Measurements from ENCODE around the gene USP1.

The USP1 gene

GRCh38 chr1:62405247-62405646, 31.6 kb upstream of the USP1 start:
- H4K8ac ChIP-seq (ENCODE audit: low read length) = no peak overlapping the region
- DNase-seq = no peak
- no peak overlapping the region for H2BK5ac ChIP-seq (ENCODE audit: low read depth, low read length, poor library complexity, severe bottlenecking)
- no peak overlapping the region for H3K4ac ChIP-seq (ENCODE audit: low read depth in 1 of 2, low read length in 2 of 2)
- H3K4me3 ChIP-seq (ENCODE audit: insufficient read depth in 1 of 2, low read depth in 1 of 2, low read length in 2 of 2) = no peak overlapping the region
- H2BK12ac ChIP-seq (ENCODE audit: low read length in 2 of 2) = no peak overlapping the region
- no peak overlapping the region for H3K14ac ChIP-seq (ENCODE audit: low read length in 2 of 2)
- H2BK120ac ChIP-seq (ENCODE audit: low read depth, low read length) = no peak overlapping the region
- H3K23ac ChIP-seq (ENCODE audit: low read length in 2 of 2) = no peak overlapping the region
- no peak overlapping the region for H4K91ac ChIP-seq (ENCODE audit: low read length)
- no peaks in the 10 kb centered on the region for H3K36me3 ChIP-seq (ENCODE audit: control insufficient read depth in 1 of 2, insufficient read depth in 2 of 2, low read depth in 1 of 2, low read length in 2 of 2)
- WGBS = 100% methylated on average over 1 of the region's 2 CpGs
- H3K27me3 ChIP-seq (ENCODE audit: control insufficient read depth in 1 of 2, insufficient read depth in 1 of 2, low read length in 2 of 2) = peaks cover 0 to 17% of the 10 kb centered on the region in 2 experiments
- H3K9ac ChIP-seq (ENCODE audit: low read length) = no peak overlapping the region
- H3K18ac ChIP-seq (ENCODE audit: low read depth in 1 of 2, low read length in 2 of 2) = no peak overlapping the region
- no peak overlapping the region for H2AK5ac ChIP-seq (ENCODE audit: low read length, severe bottlenecking)
- H2BK15ac ChIP-seq (ENCODE audit: low read depth, poor library complexity, severe bottlenecking) = no peak overlapping the region
- no peak overlapping the region for H3K4me2 ChIP-seq (ENCODE audit: low read length, poor library complexity, severe bottlenecking)
- H3K27ac ChIP-seq (ENCODE audit: low read length, poor library complexity, severe bottlenecking) = no peak overlapping the region
- H2AFZ ChIP-seq (ENCODE audit: low read depth, low read length) = no peak overlapping the region
- no peaks in the 10 kb centered on the region for H3K79me1 ChIP-seq (replicated peaks; ENCODE audit: low read length, poor library complexity, severe bottlenecking)
- no peaks in the 10 kb centered on the region for H3K4me1 ChIP-seq (ENCODE audit: control insufficient read depth, insufficient read depth, low read depth, low read length)
- H3K9me3 ChIP-seq (ENCODE audit: control insufficient read depth, low read length) = no peaks in the 10 kb centered on the region

GRCh38 chr1:62406576-62406975, 30.3 kb upstream of the USP1 start:
- Histone ChIP-seq H3K27ac (ENCODE audit: low read length, poor library complexity, severe bottlenecking) (no peak overlapping the region), H3K79me1 (replicated peaks; ENCODE audit: low read length, poor library complexity, severe bottlenecking) (no peaks in the 10 kb centered on the region), H2BK120ac (ENCODE audit: low read depth, low read length) (no peak overlapping the region), H3K27me3 (ENCODE audit: control insufficient read depth in 1 of 2, insufficient read depth in 1 of 2, low read length in 2 of 2) (peaks cover 0 to 17% of the 10 kb centered on the region in 2 experiments), H4K8ac (ENCODE audit: low read length) (no peak overlapping the region), H3K4me2 (ENCODE audit: low read length, poor library complexity, severe bottlenecking) (no peak overlapping the region), H3K9ac (ENCODE audit: low read length) (no peak overlapping the region), H3K18ac (ENCODE audit: low read depth in 1 of 2, low read length in 2 of 2) (no peak overlapping the region), H2BK12ac (ENCODE audit: low read length in 2 of 2) (no peak overlapping the region), H4K91ac (ENCODE audit: low read length) (no peak overlapping the region), H3K4me3 (ENCODE audit: insufficient read depth in 1 of 2, low read depth in 1 of 2, low read length in 2 of 2) (no peak overlapping the region), H3K14ac (ENCODE audit: low read length in 2 of 2) (no peak overlapping the region), H3K9me3 (ENCODE audit: control insufficient read depth, low read length) (no peaks in the 10 kb centered on the region), H3K23ac (ENCODE audit: low read length in 2 of 2) (no peak overlapping the region), H2BK5ac (ENCODE audit: low read depth, low read length, poor library complexity, severe bottlenecking) (no peak overlapping the region), H3K4me1 (ENCODE audit: control insufficient read depth, insufficient read depth, low read depth, low read length) (no peaks in the 10 kb centered on the region), H2BK15ac (ENCODE audit: low read depth, poor library complexity, severe bottlenecking) (no peak overlapping the region), H2AK5ac (ENCODE audit: low read length, severe bottlenecking) (no peak overlapping the region), H3K36me3 (ENCODE audit: control insufficient read depth in 1 of 2, insufficient read depth in 2 of 2, low read depth in 1 of 2, low read length in 2 of 2) (no peaks in the 10 kb centered on the region), H2AFZ (ENCODE audit: low read depth, low read length) (no peak overlapping the region), H3K4ac (ENCODE audit: low read depth in 1 of 2, low read length in 2 of 2) (no peak overlapping the region)
- DNase-seq = no peak
- WGBS = 71% methylated on average over 3 of the region's 3 CpGs

GRCh38 chr1:62407398-62408009, 29.3 kb upstream of the USP1 start:
- Histone ChIP-seq H3K14ac (ENCODE audit: low read length in 2 of 2) (no peak overlapping the region), H3K9me3 (ENCODE audit: control insufficient read depth, low read length) (no peaks in the 10 kb centered on the region), H3K4me1 (ENCODE audit: control insufficient read depth, insufficient read depth, low read depth, low read length) (no peaks in the 10 kb centered on the region), H3K4ac (ENCODE audit: low read depth in 1 of 2, low read length in 2 of 2) (no peak overlapping the region), H2BK5ac (ENCODE audit: low read depth, low read length, poor library complexity, severe bottlenecking) (no peak overlapping the region), H3K4me2 (ENCODE audit: low read length, poor library complexity, severe bottlenecking) (no peak overlapping the region), H2BK12ac (ENCODE audit: low read length in 2 of 2) (no peak overlapping the region), H4K91ac (ENCODE audit: low read length) (no peak overlapping the region), H2BK15ac (ENCODE audit: low read depth, poor library complexity, severe bottlenecking) (no peak overlapping the region), H2AFZ (ENCODE audit: low read depth, low read length) (no peak overlapping the region), H2BK120ac (ENCODE audit: low read depth, low read length) (no peak overlapping the region), H2AK5ac (ENCODE audit: low read length, severe bottlenecking) (no peak overlapping the region), H3K79me1 (replicated peaks; ENCODE audit: low read length, poor library complexity, severe bottlenecking) (no peaks in the 10 kb centered on the region), H3K9ac (ENCODE audit: low read length) (no peak overlapping the region), H3K27ac (ENCODE audit: low read length, poor library complexity, severe bottlenecking) (no peak overlapping the region), H4K8ac (ENCODE audit: low read length) (no peak overlapping the region), H3K4me3 (ENCODE audit: insufficient read depth in 1 of 2, low read depth in 1 of 2, low read length in 2 of 2) (no peak overlapping the region), H3K18ac (ENCODE audit: low read depth in 1 of 2, low read length in 2 of 2) (no peak overlapping the region), H3K27me3 (ENCODE audit: control insufficient read depth in 1 of 2, insufficient read depth in 1 of 2, low read length in 2 of 2) (peaks cover 0 to 25% of the 10 kb centered on the region in 2 experiments), H3K23ac (ENCODE audit: low read length in 2 of 2) (no peak overlapping the region), H3K36me3 (ENCODE audit: control insufficient read depth in 1 of 2, insufficient read depth in 2 of 2, low read depth in 1 of 2, low read length in 2 of 2) (no peaks in the 10 kb centered on the region)
- DNase-seq = peak; percentile 46
- WGBS = 84% methylated on average over 10 of the region's 12 CpGs

- H3K4ac ChIP-seq (ENCODE audit: low read depth in 1 of 2, low read length in 2 of 2) = no peak overlapping the region
- H3K4me3 ChIP-seq (ENCODE audit: insufficient read depth in 1 of 2, low read depth in 1 of 2, low read length in 2 of 2) = no peak overlapping the region
- DNase-seq = no peak
- H2AFZ ChIP-seq (ENCODE audit: low read depth, low read length) = no peak overlapping the region
- H4K8ac ChIP-seq (ENCODE audit: low read length) = no peak overlapping the region
- no peaks in the 10 kb centered on the region for H3K36me3 ChIP-seq (ENCODE audit: control insufficient read depth in 1 of 2, insufficient read depth in 2 of 2, low read depth in 1 of 2, low read length in 2 of 2)
- no peak overlapping the region for H2AK5ac ChIP-seq (ENCODE audit: low read length, severe bottlenecking)
- H3K14ac ChIP-seq (ENCODE audit: low read length in 2 of 2) = no peak overlapping the region
- H3K79me1 ChIP-seq (replicated peaks; ENCODE audit: low read length, poor library complexity, severe bottlenecking) = no peaks in the 10 kb centered on the region
- no peak overlapping the region for H3K4me2 ChIP-seq (ENCODE audit: low read length, poor library complexity, severe bottlenecking)
- H3K4me1 ChIP-seq (ENCODE audit: control insufficient read depth, insufficient read depth, low read depth, low read length) = peaks cover 2% of the 10 kb centered on the region
- H3K23ac ChIP-seq (ENCODE audit: low read length in 2 of 2) = no peak overlapping the region
- no peak overlapping the region for H4K91ac ChIP-seq (ENCODE audit: low read length)
- 96% methylated on average over 7 of the region's 8 CpGs for WGBS
- H3K18ac ChIP-seq (ENCODE audit: low read depth in 1 of 2, low read length in 2 of 2) = no peak overlapping the region
- no peak overlapping the region for H3K9ac ChIP-seq (ENCODE audit: low read length)
- peaks cover 0 to 9% of the 10 kb centered on the region in 2 experiments for H3K27me3 ChIP-seq (ENCODE audit: control insufficient read depth in 1 of 2, insufficient read depth in 1 of 2, low read length in 2 of 2)
- H2BK12ac ChIP-seq (ENCODE audit: low read length in 2 of 2) = no peak overlapping the region
- no peak overlapping the region for H2BK15ac ChIP-seq (ENCODE audit: low read depth, poor library complexity, severe bottlenecking)
- H2BK5ac ChIP-seq (ENCODE audit: low read depth, low read length, poor library complexity, severe bottlenecking) = no peak overlapping the region
- no peak overlapping the region for H3K27ac ChIP-seq (ENCODE audit: low read length, poor library complexity, severe bottlenecking)
- no peaks in the 10 kb centered on the region for H3K9me3 ChIP-seq (ENCODE audit: control insufficient read depth, low read length)
- no peak overlapping the region for H2BK120ac ChIP-seq (ENCODE audit: low read depth, low read length)
Measured at GRCh38 chr1:62415687-62416086, 21.2 kb upstream of the USP1 start.
